Parathyroid adenoma (tissue), 2 donors: Measurements from ENCODE around the gene SMIM32.

ENCODE experiments used
- H2AFZ ChIP-seq: fragments of 300-600 bp; sonication (generic); one replicate; pipeline ENCODE4 v1.7.0; 2017; ENCODE audit warnings: antibody characterized with exemption, mild to moderate bottlenecking
- H3K27ac ChIP-seq: fragments of 300-600 bp; sonication (generic); one replicate; pipeline ENCODE4 v1.7.0; 2017
- H3K27me3 ChIP-seq: fragments of 300-600 bp; sonication (generic); one replicate; pipeline ENCODE4 v1.7.0; 2017; ENCODE audit warnings: low read length; ENCODE audit not compliant: control insufficient read depth, insufficient read depth
- H3K36me3 ChIP-seq: fragments of 300-600 bp; sonication (generic); one replicate; pipeline ENCODE4 v1.7.0; 2017; ENCODE audit warnings: low read length; ENCODE audit not compliant: control insufficient read depth, insufficient read depth
- H3K4me1 ChIP-seq: fragments of 300-600 bp; sonication (generic); one replicate; pipeline ENCODE4 v1.7.0; 2017; ENCODE audit warnings: control low read depth
- H3K4me2 ChIP-seq: fragments of 300-600 bp; sonication (generic); one replicate; pipeline ENCODE4 v1.7.0; 2017; ENCODE audit warnings: low read length
- H3K4me3 ChIP-seq: fragments of 300-600 bp; sonication (generic); one replicate; pipeline ENCODE4 v1.7.0; 2017; ENCODE audit warnings: low read depth, low read length
- H3K79me2 ChIP-seq: fragments of 300-600 bp; sonication (generic); one replicate; pipeline ENCODE4 v1.7.0; 2017; ENCODE audit warnings: control low read depth
- H3K9ac ChIP-seq: fragments of 300-600 bp; sonication (generic); one replicate; pipeline ENCODE4 v1.7.0; 2017; ENCODE audit warnings: mild to moderate bottlenecking
- H3K9me3 ChIP-seq: fragments of 300-600 bp; sonication (generic); one replicate; pipeline ENCODE4 v1.7.0; 2017; ENCODE audit warnings: low read length; ENCODE audit not compliant: control insufficient read depth
- TF ChIP-seq, protein P1 (sequence below): fragments of 300-600 bp; sonication (generic); IDR thresholded peaks from one replicate; pipeline ENCODE4 v1.7.0; 2017; ENCODE audit warnings: antibody characterized with exemption, mild to moderate bottlenecking
- donor health status: primary hyperparathyroidism.

Gene SMIM32

DNA sequence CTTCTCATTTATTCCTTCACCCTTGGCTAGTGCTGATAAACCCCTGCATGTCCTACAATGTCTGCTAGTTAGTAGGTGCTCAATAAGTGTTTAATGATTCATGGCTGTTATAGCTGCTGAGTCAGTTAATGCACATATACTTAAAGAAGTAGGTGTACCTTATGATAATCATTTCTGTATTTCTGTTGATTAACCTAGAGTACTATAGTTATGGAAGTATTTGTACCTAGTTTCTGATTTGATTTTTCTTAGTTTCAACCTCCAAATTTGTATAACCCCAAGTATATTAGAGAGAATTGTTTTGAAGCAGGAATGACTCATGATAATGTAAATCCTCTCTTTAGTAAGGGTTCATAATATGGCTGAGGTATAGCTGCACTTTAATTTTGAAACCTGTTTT is 51.4 kb downstream of the SMIM32 start:
- no peaks in the 10 kb centered on the region for H3K36me3 ChIP-seq
- H3K27me3 ChIP-seq: no peaks in the 10 kb centered on the region
- H3K4me2 ChIP-seq: no peak overlapping the region
- peaks cover 69% of the 10 kb centered on the region for H3K79me2 ChIP-seq
- no peak overlapping the region for H3K9ac ChIP-seq
- H2AFZ ChIP-seq: no peak overlapping the region
- H3K27ac ChIP-seq: no peak overlapping the region
- H3K4me3 ChIP-seq: no peak overlapping the region
- H3K9me3 ChIP-seq: no peaks in the 10 kb centered on the region
- TF ChIP-seq, protein P1, sequence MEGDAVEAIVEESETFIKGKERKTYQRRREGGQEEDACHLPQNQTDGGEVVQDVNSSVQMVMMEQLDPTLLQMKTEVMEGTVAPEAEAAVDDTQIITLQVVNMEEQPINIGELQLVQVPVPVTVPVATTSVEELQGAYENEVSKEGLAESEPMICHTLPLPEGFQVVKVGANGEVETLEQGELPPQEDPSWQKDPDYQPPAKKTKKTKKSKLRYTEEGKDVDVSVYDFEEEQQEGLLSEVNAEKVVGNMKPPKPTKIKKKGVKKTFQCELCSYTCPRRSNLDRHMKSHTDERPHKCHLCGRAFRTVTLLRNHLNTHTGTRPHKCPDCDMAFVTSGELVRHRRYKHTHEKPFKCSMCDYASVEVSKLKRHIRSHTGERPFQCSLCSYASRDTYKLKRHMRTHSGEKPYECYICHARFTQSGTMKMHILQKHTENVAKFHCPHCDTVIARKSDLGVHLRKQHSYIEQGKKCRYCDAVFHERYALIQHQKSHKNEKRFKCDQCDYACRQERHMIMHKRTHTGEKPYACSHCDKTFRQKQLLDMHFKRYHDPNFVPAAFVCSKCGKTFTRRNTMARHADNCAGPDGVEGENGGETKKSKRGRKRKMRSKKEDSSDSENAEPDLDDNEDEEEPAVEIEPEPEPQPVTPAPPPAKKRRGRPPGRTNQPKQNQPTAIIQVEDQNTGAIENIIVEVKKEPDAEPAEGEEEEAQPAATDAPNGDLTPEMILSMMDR: no peak
- peaks cover 9% of the 10 kb centered on the region for H3K4me1 ChIP-seq
